Naive B cell (primary cell): Measurements from ENCODE around the gene PPM1E. TPM values are rescaled to one million over a fixed set of nuclear protein-coding genes. Genes with fewer than 3 reads are reported as not detected.
"Not testable (repeated sequence)": the region's sequence is repeated elsewhere in the genome, so short reads cannot be mapped to it uniquely, and the experiment has no call there.

ENCODE experiments used
- ATAC-seq, 2 donors: fragments of 150-1000 bp; cut with Tn5 transposase; 2 replicates each; pipeline ENCODE4 v1.10.0; 2021; ENCODE audit warnings: low read depth in 2 of 2, mild to moderate bottlenecking in 2 of 2, moderate library complexity in 2 of 2
- DNase-seq: peaks from one replicate; pipeline ENCODE4 v3.0.0; 2022
- H3K27ac Mint-ChIP-seq, 6 donors: one replicate each; pipeline ENCODE4 v1.8.0; 2020 to 2022; ENCODE audit warnings: mild to moderate bottlenecking in 6 of 6, mixed read lengths in 6 of 6, moderate library complexity in 5 of 6, inconsistent platforms in 2 of 6
- H3K27me3 Mint-ChIP-seq, 3 donors: one replicate each; pipeline ENCODE4 v1.8.0; 2021 to 2022; ENCODE audit warnings: mixed read lengths in 3 of 3, mild to moderate bottlenecking in 1 of 3
- H3K36me3 Mint-ChIP-seq, 2 donors: one replicate each; pipeline ENCODE4 v1.8.0; 2020 to 2022; ENCODE audit warnings: mixed read lengths in 2 of 2, inconsistent platforms in 1 of 2, mild to moderate bottlenecking in 1 of 2
- H3K4me1 Mint-ChIP-seq, 3 donors: one replicate each; pipeline ENCODE4 v1.8.0; 2020 to 2022; ENCODE audit warnings: mixed read lengths in 3 of 3, inconsistent platforms in 1 of 3, mild to moderate bottlenecking in 1 of 3, moderate library complexity in 1 of 3
- H3K4me3 Mint-ChIP-seq, 8 donors: one replicate each; pipeline ENCODE4 v1.8.0; 2020 to 2022; ENCODE audit warnings: mild to moderate bottlenecking in 8 of 8, mixed read lengths in 8 of 8, moderate library complexity in 8 of 8, inconsistent platforms in 2 of 8
- H3K9me3 Mint-ChIP-seq, 7 donors: one replicate each; pipeline ENCODE4 v1.8.0; 2020 to 2022; ENCODE audit warnings: mixed read lengths in 7 of 7, mild to moderate bottlenecking in 5 of 7, inconsistent platforms in 2 of 7, moderate library complexity in 1 of 7
- polyA plus RNA-seq, 6 donors: library from polyadenylated mRNA; unstranded; fragments of 300-500 nt; fragmentation: Illumina TruSeq; gene quantifications; one replicate each; pipeline ENCODE4 v1.2.3, GENCODE V29; 2021; ENCODE audit warnings: low read depth in 6 of 6

Gene PPM1E
- polyA plus RNA-seq, result under 1 TPM in 2 of 6 donors, not detected in 4; 0.04 to 0.08 TPM

- H3K4me3 Mint-ChIP-seq, result peak within 1 kb of the TSS; percentile 82 to 97 (median 94)
- peak within 1 kb of the TSS in 3 of 6 donors; percentile 0 to 59 (median 58) for H3K27ac Mint-ChIP-seq
- peaks cover 21 to 39% (median 28%) of the 10 kb centered on the region in 3 donors for H3K27me3 Mint-ChIP-seq
- H3K36me3 Mint-ChIP-seq, result peaks cover 0 to 7% of the 10 kb centered on the region in 2 donors
- peaks cover 11 to 17% (median 14%) of the 10 kb centered on the region in 3 donors for H3K4me1 Mint-ChIP-seq
- H3K9me3 Mint-ChIP-seq, result peaks cover 0 to 1% (median 0%) of the 10 kb centered on the region in 7 donors
- DNase-seq (peak; percentile 40), ATAC-seq (peak; percentile 86 to 87)
These were observed at the start of gene PPM1E for GRCh38 chr17:58755577-58756245. TSS of gene PPM1E (plus strand) at chr17:58755854.

- Mint-ChIP-seq H3K4me3 (no peak overlapping the region), H3K9me3 (no peaks in the 10 kb centered on the region), H3K27me3 (no peaks in the 10 kb centered on the region), H3K27ac (peak overlapping the region in 4 of 6 donors; percentile 11 to 81 (median 52)), H3K4me1 (peaks cover 0 to 10% (median 7%) of the 10 kb centered on the region in 3 donors), H3K36me3 (peaks cover 12 to 13% of the 10 kb centered on the region in 2 donors)
- no peak for ATAC-seq
- no peak for DNase-seq
These were observed 49.1 kb upstream of the PPM1E start for GRCh38 chr17:58706351-58707140.

DNA sequence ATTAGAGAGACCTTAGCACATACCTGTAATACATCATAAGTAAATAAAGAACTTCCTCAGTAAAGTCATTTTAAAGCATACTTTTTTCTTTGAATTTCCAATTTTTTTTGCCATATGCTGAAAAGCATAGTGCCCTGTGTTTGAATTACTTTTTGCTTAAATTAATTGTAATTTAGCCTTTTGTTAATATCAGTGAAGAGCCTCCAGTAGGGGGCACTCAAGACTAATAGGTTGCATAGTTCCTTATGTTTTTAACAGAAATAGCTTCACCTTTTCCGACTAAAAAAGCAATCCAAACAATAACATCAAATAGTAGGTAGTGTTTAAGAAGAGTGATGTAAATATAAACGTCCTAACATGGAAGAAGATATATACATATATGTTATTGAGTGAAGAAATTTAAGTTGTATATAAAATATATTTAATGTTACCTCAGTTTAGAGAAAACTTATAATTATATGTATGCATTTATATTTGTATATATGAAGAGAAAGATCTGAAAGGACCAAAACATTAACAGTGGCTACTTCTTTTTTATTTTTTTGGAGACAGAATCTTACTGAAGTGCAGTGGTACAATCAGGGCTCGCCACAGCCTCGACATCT, 44.6 kb upstream of the PPM1E start:
- H3K4me1 Mint-ChIP-seq, result peaks cover 0 to 10% (median 7%) of the 10 kb centered on the region in 3 donors
- H3K9me3 Mint-ChIP-seq, result no peaks in the 10 kb centered on the region
- H3K27ac Mint-ChIP-seq, result no peak overlapping the region
- ATAC-seq (peak; percentile 32 to 43), DNase-seq (peak; percentile 47)
- H3K27me3 Mint-ChIP-seq, result no peaks in the 10 kb centered on the region
- no peak overlapping the region for H3K4me3 Mint-ChIP-seq
- H3K36me3 Mint-ChIP-seq, result peaks cover 12 to 17% of the 10 kb centered on the region in 2 donors

DNA sequence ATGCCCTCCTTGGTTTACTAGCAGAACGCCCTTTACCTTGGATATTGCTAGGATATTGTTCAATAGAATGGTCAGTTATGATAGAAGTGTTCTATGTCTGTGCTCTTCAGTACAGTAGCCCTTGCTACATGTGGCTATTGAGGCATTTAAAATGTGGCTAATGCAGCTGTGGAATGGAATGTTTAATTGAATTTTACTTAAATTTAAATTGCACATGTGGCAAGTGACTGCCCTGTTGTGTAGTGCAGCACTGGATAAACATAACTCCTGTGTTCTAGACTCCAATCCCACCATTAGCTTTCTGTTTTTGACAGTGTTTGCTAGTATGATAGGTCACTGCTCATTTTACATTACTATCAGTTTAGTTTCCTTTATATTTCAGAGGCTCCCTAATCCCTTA, 33.4 kb upstream of the PPM1E start:
- no peaks in the 10 kb centered on the region for H3K9me3 Mint-ChIP-seq
- ATAC-seq (no peak), DNase-seq (no peak)
- H3K4me1 Mint-ChIP-seq, result no peaks in the 10 kb centered on the region
- H3K36me3 Mint-ChIP-seq, result peaks cover 0 to 13% of the 10 kb centered on the region in 2 donors
- H3K4me3 Mint-ChIP-seq, result no peak overlapping the region
- no peak overlapping the region for H3K27ac Mint-ChIP-seq
- no peaks in the 10 kb centered on the region for H3K27me3 Mint-ChIP-seq

DNA sequence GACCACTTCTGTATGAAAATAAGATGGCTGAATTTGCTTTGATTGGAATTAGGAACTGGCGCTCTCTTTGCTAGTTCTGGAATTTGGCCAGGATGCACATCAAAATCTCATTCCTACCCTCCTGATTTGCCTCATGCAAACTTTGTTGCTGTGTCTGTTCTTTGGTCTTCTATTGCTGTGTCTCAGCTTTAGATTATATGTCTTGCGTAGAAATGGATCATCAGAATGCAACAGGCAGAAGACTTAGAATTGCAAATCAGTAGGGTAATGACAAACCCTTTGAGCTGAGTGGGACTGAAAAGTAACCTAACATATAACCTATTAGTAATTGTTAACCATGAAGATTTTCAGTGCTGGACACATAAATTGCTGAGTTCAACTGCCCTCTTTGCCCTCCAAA, 33.0 kb upstream of the PPM1E start:
- ATAC-seq (no peak), DNase-seq (no peak)
- no peaks in the 10 kb centered on the region for H3K9me3 Mint-ChIP-seq
- H3K4me1 Mint-ChIP-seq, result no peaks in the 10 kb centered on the region
- H3K4me3 Mint-ChIP-seq, result no peak overlapping the region
- no peaks in the 10 kb centered on the region for H3K27me3 Mint-ChIP-seq
- peak overlapping the region in 1 of 6 donors; percentile 79 for H3K27ac Mint-ChIP-seq
- H3K36me3 Mint-ChIP-seq, result peaks cover 0 to 13% of the 10 kb centered on the region in 2 donors

DNA sequence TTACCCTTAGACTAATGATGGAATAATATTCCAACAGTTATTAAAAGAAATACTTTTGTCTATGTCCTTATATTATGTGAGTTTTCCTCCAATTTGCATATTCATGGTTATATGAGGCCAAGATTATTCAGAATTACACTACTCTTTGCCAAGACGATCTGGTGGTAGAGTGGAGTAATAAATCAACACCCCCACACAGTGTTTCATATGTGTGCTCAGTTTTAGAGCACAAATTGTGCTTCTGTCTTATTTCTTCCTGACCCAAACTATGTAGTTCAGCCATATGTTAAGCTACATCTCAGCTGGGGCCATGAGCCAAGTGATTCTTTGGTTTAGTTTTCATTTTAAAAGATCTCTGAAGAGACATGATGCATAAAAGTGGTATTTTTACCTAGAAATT, 26.9 kb upstream of the PPM1E start:
- Mint-ChIP-seq H3K36me3 (peaks cover 0 to 19% of the 10 kb centered on the region in 2 donors), H3K27me3 (no peaks in the 10 kb centered on the region), H3K9me3 (no peaks in the 10 kb centered on the region), H3K4me3 (no peak overlapping the region), H3K4me1 (no peaks in the 10 kb centered on the region), H3K27ac (no peak overlapping the region)
- DNase-seq, result no peak
- no peak for ATAC-seq

GRCh38 chr17:58730937-58731336, 24.7 kb upstream of the PPM1E start:
- H3K4me1 Mint-ChIP-seq, result no peaks in the 10 kb centered on the region
- no peak for ATAC-seq
- no peaks in the 10 kb centered on the region for H3K27me3 Mint-ChIP-seq

DNA sequence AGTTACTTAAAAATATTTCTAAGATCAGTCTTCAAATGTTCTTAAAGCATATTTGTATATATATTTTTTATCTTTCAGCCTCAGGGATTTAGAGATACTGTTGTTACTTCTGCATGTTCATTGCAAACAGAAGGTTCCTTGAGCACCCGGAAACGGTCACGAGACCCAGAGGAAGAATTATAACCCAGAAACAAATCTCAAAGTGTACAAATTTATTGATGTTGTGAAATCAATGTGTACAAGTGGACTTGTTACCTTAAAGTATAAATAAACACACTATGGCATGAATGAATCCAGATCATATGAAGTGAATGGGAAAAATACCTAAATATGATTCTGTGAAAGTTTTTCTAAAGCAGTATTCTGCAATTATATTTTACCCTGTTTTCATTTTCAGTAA, 21.6 kb upstream of the PPM1E start:
- H3K27me3 Mint-ChIP-seq, result no peaks in the 10 kb centered on the region
- DNase-seq, result no peak
- no peaks in the 10 kb centered on the region for H3K4me1 Mint-ChIP-seq
- ATAC-seq, result no peak
- no peak overlapping the region for H3K27ac Mint-ChIP-seq
- no peak overlapping the region for H3K4me3 Mint-ChIP-seq
- no peaks in the 10 kb centered on the region for H3K9me3 Mint-ChIP-seq
- peaks cover 0 to 6% of the 10 kb centered on the region in 2 donors for H3K36me3 Mint-ChIP-seq

More at GRCh38 chr17:58730937-58731336, 24.7 kb upstream of the PPM1E start:
- DNase-seq, result no peak
- Mint-ChIP-seq H3K36me3 (peaks cover 0 to 11% of the 10 kb centered on the region in 2 donors), H3K9me3 (no peaks in the 10 kb centered on the region), H3K4me3 (no peak overlapping the region), H3K27ac (no peak overlapping the region)

GRCh38 chr17:58734811-58735210, 20.8 kb upstream of the PPM1E start:
- ATAC-seq (no peak), DNase-seq (no peak)
- peaks cover 0 to 6% of the 10 kb centered on the region in 2 donors for H3K36me3 Mint-ChIP-seq
- no peaks in the 10 kb centered on the region for H3K27me3 Mint-ChIP-seq
- no peak overlapping the region for H3K27ac Mint-ChIP-seq
- H3K4me1 Mint-ChIP-seq, result no peaks in the 10 kb centered on the region
- H3K9me3 Mint-ChIP-seq, result no peaks in the 10 kb centered on the region
- H3K4me3 Mint-ChIP-seq, result no peak overlapping the region

DNA sequence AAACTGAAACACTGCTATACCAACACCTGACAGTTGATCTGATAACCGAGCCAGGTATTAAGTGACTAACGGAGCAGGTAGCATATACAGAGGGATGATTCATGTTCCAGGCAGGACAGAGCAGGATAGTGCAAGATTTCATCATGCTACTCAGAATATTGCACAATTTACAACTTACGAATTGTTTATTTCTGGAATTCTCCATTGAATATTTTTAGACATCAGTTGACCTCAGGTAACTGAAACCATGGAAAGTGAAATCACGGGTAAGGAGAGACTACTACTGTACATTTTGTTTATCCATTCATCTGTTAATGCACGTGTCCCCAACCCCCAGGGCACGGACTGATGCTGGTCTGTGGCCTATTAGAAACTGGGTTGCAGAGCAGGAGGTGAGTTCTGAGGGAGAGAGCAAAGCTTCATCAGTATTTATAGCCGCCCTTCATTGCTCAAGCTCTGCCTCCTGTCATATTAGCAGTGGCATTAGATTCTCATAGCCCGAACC, 14.5 kb upstream of the PPM1E start:
- ATAC-seq (no peak), DNase-seq (no peak)
- peak overlapping the region in 2 of 6 donors; percentile 26 to 40 for H3K27ac Mint-ChIP-seq
- H3K9me3 Mint-ChIP-seq, result no peaks in the 10 kb centered on the region
- H3K36me3 Mint-ChIP-seq, result no peaks in the 10 kb centered on the region
- H3K4me3 Mint-ChIP-seq, result no peak overlapping the region
- no peaks in the 10 kb centered on the region for H3K4me1 Mint-ChIP-seq
- H3K27me3 Mint-ChIP-seq, result no peaks in the 10 kb centered on the region

DNA sequence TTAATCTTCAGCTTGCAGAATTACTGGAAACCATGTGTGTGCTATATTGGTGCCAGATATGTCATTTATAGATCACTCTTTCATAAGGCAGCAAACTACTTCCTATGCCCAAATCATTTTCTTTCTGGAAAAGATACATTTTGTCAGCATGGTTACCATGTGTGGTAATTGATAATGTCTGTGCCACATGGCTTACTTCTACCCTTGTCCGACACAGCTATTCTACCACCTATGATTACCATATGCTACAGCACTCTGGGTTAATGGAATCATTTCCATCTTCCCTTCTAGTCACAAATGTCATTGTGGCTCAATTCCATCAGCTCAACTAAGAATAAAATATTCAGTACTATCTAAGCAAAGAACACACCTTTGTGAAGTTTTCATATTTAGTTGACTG, 8.0 kb upstream of the PPM1E start:
- Mint-ChIP-seq H3K27ac (no peak overlapping the region), H3K36me3 (no peaks in the 10 kb centered on the region), H3K4me1 (no peaks in the 10 kb centered on the region), H3K4me3 (no peak overlapping the region), H3K9me3 (no peaks in the 10 kb centered on the region), H3K27me3 (no peaks in the 10 kb centered on the region)
- ATAC-seq, result no peak
- DNase-seq, result no peak

DNA sequence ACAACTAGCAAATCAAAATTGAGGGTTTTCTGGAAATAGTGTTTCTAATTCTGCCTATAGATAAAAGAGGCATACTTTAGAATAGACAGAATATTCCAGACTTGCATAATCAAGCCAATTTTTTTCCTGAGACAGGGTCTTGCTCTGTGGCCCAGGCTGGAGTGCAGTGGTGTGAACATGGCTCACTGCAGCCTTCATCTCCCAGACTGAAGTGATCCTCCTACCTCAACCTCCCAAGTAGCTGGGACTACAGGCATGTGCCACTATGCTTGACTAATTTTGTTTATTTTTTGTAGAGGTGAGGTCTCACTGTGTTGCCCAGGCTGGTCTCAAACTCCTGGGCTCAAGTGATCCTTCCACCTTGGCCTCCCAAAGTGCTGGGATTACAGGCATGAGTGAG, 6.0 kb upstream of the PPM1E start:
- DNase-seq, H3K4me1 Mint-ChIP-seq, H3K27ac Mint-ChIP-seq, H3K4me3 Mint-ChIP-seq, ATAC-seq, H3K36me3 Mint-ChIP-seq, H3K9me3 Mint-ChIP-seq, H3K27me3 Mint-ChIP-seq: not testable (repeated sequence)

GRCh38 chr17:58753026-58753425, 2.6 kb upstream of the PPM1E start:
- DNase-seq (no peak), ATAC-seq (no peak)
- peaks cover 10 to 24% (median 13%) of the 10 kb centered on the region in 3 donors for H3K27me3 Mint-ChIP-seq
- H3K4me3 Mint-ChIP-seq, result peak overlapping the region in 1 of 8 donors; percentile 76
- no peak overlapping the region for H3K27ac Mint-ChIP-seq
- peaks cover 0 to 1% (median 0%) of the 10 kb centered on the region in 7 donors for H3K9me3 Mint-ChIP-seq
- peaks cover 11 to 17% (median 14%) of the 10 kb centered on the region in 3 donors for H3K4me1 Mint-ChIP-seq
- H3K36me3 Mint-ChIP-seq, result peaks cover 0 to 7% of the 10 kb centered on the region in 2 donors
